Measurements from ENCODE around the gene STX2.
A peak's percentile ranks its signal among the peaks of the same experiment; 100 is the strongest.

Gene STX2

DNA sequence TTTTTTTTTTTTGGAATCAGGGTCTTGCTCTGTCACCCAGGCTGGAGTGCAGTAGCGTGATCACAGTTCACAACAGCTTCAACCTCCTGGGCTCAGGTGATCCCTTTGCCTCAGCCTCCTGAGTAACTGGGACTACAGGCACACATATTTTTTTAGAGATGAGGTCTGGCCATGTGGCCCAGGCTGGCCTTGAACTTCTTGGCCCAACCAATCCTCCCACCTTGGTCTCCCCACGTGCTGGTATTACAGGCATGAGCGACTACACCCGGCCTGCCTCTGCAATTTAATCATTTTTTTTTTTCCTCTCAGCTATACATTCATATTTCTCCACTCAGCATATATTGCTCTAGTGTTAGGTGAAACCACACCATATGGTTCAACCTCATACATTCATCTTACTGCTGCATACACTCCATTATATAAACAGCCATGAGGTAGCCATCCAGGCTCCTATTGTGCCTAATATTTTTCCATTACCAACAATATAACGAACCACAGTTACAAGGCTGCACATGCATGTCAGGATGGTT, 7.1 kb downstream of the STX2 start:
- no peak for DNase-seq (ENCODE audit: low read depth, low spot score)

DNA sequence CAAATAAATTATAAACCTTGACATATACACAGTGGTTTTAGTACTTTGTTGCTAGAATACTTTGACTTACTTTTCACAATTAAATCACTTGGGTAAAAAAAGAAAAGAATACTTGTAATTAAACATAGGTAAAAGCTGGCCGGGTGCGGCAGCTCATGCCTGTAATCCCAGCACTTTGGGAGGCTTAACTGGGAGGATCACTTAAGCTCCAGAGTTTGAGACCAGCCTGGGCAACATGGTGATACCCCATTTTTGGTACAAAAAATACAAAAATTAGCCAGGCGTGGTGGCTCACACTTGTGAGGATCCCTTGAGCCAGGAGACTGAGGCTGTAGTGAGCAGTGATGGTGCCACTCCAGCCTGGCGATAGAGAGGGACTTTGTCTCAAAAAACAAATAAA, 7.8 kb downstream of the STX2 start:
- DNase-seq (ENCODE audit: low read depth, low spot score), result no peak

GRCh38 chr12:130830246-130830551, 8.9 kb downstream of the STX2 start:
- peak; percentile 41 for DNase-seq (ENCODE audit: low read depth, low spot score)

DNA sequence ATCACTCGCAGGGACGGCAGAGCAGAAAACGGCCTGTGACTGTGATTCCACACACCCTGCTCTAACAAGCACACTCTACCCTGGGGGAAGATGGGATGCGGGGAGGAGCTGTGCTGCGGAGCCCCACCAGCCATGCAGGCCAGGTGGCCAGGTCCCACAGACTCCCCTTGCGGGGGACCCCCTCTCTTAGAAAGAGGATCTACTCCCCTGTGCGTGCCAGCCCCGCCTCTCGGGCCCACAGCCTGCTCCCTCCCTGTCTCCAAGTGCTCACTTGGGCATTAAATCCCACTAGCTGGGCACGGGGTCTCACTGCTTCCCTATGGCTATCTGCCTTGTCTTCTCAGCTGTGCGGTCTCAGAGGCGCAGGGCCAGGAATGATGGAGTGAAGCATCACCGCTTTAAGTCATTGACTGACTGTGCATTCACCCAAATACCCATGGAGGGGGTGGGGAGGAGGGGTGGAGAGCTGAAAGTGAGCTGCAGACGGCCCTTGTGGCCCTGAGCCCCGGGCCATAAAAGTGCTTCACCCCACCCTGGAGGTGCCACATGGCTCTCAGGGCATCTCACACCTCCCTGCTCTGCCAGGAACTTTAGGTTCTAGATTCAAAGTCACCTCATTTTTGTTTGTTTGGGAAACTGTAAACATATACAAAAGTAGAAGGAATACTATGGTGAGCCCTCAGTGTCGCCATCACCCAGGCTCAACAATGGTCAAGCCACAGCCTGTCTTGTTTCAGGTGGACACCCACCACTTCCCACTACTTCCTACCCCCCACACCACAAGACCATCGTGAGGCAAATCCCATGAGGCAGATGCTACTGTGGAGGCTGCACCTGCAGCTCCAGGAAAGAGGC, 9.4 kb downstream of the STX2 start:
- DNase-seq (ENCODE audit: low read depth, low spot score), result no peak

DNA sequence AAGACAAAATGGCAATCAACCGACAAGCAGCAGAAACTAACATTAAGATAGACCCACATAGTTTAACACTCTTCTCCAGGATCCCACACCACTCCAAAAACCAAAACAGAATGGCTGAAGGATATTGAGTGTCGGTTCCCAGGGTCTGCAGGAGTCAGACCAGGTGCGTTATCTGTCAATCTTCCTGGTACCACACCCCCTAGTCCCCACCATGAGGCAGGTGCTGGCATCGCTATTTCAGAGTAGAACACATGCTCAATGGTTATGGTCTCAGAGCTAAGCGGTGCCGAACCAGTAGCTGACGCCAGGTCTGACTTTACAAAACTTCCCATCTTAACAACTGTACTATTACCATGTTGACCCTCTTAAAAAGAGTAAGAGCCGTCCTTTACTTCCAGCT, 10.2 kb downstream of the STX2 start:
- no peak for DNase-seq (ENCODE audit: low read depth, low spot score)

DNA sequence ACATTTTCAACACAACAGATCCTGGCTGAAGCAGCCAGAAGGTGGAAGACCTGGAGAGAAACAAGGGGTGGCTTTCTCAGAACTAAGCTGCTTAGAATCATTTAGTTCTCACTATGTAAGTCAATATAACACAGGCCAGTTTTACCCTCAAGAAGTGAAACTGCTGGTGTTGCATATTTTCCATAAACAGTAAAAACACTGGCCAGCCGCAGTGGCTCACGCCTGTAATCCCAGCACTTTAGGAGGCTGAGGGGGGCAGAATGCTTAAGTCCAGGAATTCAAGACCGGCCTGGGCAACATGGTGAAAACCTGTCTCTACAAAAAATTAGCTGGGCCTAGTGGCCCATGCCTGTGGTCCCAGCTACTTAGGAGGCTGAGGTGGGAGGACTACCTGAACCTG, 11.6 kb downstream of the STX2 start:
- no peak for DNase-seq (ENCODE audit: low read depth, low spot score)

DNA sequence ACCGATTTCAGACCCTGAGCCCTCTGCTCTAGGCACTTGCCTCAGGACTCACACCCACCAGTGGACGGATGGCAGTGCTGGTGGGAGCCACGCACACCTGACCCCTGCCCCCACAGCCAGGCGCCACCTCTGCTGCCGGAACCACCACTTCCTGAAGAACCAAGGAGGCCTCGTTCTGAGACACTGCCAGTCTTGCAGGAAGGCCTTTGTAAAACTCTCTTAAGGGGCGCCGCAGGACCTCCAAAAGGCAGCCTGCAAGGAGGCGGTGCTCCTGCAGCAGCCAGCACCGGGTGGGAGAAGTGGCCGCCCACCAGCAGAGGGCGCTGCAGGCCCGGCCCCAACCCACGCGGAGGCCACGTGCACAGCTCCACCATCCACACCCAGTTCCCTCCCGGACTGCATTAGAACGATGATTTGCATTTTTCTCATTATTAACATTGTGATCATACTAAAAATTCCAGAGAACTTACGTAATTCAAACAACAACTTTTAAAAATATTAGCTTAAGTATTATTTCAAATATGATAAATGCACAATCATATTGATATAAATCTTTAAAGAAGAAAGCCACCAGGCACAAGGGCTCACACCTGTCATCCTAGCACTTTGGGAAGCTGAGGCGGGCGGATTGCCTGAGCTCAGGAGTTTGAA, 12.8 kb downstream of the STX2 start:
- no peak for DNase-seq (ENCODE audit: low read depth, low spot score)

DNA sequence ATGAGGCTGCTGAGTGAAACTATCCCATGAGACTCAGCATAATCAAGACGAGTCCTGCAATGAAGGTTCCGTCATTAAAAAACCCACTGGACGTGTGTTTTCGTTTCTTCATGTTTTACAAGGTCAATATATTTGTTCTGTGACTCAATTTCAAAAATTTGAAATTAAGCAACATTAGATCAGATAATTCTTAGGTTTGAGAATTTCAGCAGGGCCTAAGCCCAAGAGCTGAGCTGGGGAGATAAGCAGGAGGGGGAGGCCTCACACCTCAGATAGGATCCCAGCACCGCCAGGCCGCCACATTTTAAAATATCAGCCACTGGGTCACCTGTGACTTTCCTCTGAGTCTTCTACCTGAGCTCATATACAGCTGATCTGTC, 13.3 kb downstream of the STX2 start:
- no peak for DNase-seq (ENCODE audit: low read depth, low spot score)

DNA sequence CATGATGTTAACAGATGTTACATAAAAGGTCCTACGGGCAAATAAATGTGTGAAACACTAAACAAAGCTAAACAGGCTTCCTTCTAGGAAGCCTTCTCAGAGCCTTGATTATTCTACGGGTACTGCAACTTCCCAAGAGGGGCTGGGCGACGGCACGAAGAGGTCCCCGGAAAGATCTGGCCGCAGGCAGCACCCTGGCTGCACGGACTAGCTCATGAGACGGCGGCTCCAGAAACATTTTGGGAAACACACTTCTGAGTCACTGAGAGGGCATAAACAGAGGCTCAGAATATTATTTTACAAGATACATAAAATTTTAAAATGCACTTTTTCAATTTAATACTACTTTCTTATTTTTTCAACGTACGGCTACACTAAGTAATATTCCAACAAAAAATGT, 19.4 kb downstream of the STX2 start:
- no peak for DNase-seq (ENCODE audit: low read depth, low spot score)

DNA sequence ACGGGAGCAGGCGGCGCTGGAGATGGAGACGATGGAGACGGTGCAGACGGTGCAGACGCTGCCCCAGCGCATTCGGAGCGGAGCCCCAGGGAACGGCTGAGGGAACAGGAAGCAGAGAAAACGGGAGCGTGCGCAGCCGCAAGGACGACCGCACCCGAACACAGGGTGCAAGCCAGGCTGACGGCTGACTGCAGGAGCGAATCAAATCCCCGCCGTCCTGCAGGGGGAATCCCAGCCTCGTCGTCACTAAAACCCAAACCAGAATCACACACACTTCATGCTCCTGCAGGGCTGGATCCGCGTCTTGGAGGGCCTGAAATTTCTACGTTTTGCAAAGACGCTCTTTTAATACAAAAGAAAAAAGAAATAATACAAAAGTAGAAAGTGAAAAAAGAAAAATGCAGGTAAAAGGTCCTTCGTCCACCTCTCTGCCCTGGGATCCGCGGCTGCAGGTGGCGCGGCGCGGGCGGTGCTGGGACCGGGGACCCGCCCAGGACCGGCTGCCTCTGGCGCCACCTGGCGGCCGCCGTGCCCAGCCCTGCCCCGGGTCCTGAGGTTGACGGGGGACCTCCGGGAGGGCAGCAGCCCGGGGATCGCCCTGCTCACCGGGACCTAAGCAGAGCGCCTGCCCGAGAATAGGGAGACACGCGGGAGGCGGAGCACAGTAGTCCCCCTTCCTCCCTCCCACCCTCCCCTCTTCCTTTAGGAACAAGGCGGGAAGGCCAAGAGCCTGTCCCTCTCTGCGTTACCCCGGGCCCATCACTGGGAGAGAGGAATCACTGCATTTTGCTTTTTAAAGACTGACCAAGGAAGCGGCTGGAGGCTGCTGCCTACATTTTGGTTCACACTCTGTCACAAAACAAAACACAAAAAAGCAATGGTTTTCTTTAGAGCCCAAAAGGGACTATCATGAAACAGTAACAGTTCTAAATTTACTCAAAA, 20.1 kb downstream of the STX2 start:
- no peak for DNase-seq (ENCODE audit: low read depth, low spot score)

GRCh38 chr12:130818272-130818634, 20.8 kb downstream of the STX2 start:
- no peak for DNase-seq (ENCODE audit: low read depth, low spot score)

DNA sequence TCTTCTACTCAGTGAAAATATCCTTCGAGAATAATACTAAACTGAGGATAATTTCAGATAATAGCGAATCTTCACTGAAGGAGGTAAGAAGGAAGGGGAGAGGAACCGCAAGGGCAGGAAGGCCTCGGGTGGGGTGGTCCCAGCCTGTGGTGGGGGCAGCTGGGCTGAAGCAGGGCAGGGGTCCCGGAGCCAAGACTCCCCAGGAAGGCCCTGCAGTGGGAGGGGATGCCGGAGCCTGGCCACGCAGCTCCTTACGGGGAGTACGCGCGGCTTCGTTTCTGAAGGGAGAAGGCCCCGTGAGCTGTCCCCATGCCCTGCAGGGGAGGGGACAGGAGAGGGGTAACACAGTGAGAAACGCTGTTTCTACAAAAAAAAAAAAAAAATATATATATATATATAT, 21.2 kb downstream of the STX2 start:
- DNase-seq (ENCODE audit: low read depth, low spot score), result no peak

- DNase-seq (ENCODE audit: low read depth, low spot score), result no peak
Observed at GRCh38 chr12:130816097-130816496, 23.0 kb downstream of the STX2 start.

GRCh38 chr12:130815028-130815741, 23.9 kb downstream of the STX2 start:
- no peak for DNase-seq (ENCODE audit: low read depth, low spot score)

DNA sequence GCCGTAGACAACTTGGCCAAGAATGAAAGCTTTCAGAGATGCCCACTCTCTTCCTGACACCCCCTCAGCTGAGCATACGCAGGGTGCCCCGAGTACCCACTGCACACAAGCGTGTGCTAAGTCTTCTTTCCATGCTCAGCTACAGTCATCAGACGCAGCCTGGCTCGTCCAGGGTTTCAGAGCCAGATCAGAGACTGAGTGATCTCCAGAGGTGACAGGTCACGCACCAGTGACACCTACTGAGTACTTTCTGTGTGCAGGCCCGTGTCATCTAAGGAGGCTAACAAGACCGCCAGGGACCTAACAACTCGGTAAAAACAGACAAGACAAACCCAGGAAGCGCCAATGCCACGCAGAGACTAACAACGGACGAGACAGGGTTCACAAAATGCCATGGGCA, 25.1 kb downstream of the STX2 start:
- DNase-seq (ENCODE audit: low read depth, low spot score), result no peak

DNA sequence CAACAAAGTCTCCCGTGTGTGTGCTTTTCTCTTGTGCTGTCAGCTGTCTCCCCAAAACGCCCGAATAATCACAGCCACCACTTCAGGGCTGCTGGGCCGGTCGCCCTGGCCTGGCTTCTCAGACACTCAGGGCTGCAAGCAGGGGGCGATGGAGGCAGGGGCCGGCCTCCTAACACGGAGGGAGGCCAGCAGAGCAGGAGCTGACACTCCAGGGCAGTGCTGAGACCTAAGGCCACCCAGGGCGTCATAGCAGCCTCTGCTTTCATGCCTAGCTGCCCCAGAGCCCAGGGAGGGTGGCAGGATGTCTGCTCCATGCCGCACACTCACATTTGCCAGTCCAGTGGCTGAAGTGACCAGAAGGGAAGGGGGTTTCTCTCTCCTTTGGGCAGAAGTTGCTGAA, 25.6 kb downstream of the STX2 start:
- no peak for DNase-seq (ENCODE audit: low read depth, low spot score)

DNA sequence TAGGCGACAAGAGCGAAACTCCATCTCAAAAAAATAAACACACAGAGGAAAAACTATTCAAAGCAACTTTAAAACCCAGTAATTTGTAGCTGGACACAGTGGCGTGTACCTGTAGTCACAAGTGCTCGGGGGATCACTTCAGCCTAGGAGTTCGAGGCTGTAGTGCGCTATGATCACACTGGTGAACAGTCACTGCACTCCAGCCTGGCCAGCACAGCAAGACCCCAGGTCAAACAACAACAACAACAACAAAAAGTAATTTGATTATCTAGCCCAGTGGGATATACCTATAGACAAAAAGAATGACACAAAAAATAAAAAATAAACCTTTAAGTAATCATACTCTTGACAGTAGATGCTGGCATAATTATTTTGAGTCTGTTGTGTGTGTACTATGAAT, 29.3 kb downstream of the STX2 start:
- DNase-seq (ENCODE audit: low read depth, low spot score), result no peak

- no peak for DNase-seq (ENCODE audit: low read depth, low spot score)
Observed at GRCh38 chr12:130807309-130807708, 31.7 kb downstream of the STX2 start.

DNA sequence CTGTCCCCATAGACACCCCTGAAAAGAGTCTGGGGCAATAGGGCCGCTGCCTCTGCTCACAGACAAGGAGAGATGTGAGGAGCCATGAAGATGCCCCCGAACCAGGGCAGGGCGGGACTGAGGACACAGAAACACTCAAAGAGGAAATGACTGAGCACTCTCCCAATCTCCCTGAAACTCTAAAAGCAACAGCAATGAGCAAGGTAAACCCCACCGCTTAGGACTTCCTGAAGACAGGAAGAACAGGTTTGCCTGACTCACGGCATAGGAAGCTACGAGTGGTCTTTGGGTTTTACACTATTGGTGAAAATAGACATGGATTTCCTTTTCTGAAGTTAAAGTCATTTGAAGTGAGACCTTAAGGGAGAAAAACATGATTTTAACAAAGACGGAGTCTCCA, 32.5 kb downstream of the STX2 start:
- no peak for DNase-seq (ENCODE audit: low read depth, low spot score)

GRCh38 chr12:130805635-130806034, 33.4 kb downstream of the STX2 start:
- DNase-seq (ENCODE audit: low read depth, low spot score), result no peak

GRCh38 chr12:130804216-130804615, 34.8 kb downstream of the STX2 start:
- no peak for DNase-seq (ENCODE audit: low read depth, low spot score)

- no peak for DNase-seq (ENCODE audit: low read depth, low spot score)
Observed at GRCh38 chr12:130803702-130804101, 35.3 kb downstream of the STX2 start.

All from brain pericyte (primary cell).